HG02884 (cell line): Measurements from ENCODE around the gene PTRHD1.
"Not testable (repeated sequence)": the region's sequence is repeated elsewhere in the genome, so short reads cannot be mapped to it uniquely, and the experiment has no call there.

Source experiments
- ATAC-seq: cut with Tn5 transposase; IDR thresholded peaks from one replicate; pipeline ENCODE4 v1.9.1; 2021; ENCODE audit warnings: mild to moderate bottlenecking, moderate library complexity; ENCODE audit not compliant: unreplicated experiment

PTRHD1 gene, protein sequence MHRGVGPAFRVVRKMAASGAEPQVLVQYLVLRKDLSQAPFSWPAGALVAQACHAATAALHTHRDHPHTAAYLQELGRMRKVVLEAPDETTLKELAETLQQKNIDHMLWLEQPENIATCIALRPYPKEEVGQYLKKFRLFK

GRCh38 chr2:24792874-24793760 is at the start of gene PTRHD1, which contains the start of gene CENPO:
Gene PTRHD1 (minus strand): TSS chr2:24793391. CDS start chr2:24793377, 14 bp downstream.
Gene CENPO (plus strand): TSS chr2:24793425. CDS start chr2:24793920, 495 bp downstream.
- ATAC-seq = peak; percentile 92

DNA sequence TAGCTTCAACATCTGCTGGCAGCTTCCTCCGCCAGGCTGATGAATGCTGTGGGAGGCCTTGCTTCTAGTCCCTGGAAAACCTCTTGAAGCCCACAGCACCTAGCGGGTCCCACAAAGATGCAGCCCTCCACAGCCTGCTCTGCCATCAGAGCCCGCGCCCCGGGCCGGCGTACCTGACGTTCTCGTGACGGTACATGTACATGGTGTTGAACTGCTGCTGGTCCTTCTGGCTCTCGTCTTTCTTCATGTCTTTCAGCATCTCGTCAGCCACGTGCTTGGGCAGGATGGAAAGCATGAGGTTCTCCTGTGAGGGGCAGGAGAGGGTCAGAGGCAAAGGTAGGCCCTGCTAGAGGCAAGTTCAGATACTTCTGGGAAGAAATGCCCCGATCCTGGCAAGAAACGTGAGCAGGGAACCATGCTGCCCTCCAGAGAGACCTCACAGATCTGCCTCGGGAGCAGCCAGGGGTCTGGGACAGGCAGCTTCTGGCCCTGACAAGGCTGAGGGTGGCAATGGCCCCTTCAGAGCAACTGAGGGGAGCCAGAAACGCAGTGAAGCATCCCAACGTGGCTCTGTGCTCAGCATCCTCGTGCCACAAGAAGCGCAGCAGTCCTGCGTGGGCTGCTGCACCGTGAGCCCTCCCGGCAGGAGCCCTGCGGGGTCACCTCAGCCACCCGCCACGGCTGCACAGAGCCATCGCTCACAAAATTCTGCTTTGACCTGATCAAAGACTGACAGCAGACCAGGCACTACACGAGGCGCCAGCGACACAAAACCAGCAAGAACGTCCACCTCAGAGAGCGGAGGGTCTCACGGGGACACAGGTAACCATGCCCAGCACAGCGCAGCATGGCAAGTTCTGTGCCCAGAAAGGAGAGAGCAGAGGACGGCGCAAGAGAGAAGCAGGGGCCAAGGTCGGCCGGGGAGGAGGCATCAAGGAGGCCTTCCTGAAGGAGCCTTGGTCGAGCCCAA is 49.2 kb upstream of the PTRHD1 start:
- ATAC-seq = no peak

DNA sequence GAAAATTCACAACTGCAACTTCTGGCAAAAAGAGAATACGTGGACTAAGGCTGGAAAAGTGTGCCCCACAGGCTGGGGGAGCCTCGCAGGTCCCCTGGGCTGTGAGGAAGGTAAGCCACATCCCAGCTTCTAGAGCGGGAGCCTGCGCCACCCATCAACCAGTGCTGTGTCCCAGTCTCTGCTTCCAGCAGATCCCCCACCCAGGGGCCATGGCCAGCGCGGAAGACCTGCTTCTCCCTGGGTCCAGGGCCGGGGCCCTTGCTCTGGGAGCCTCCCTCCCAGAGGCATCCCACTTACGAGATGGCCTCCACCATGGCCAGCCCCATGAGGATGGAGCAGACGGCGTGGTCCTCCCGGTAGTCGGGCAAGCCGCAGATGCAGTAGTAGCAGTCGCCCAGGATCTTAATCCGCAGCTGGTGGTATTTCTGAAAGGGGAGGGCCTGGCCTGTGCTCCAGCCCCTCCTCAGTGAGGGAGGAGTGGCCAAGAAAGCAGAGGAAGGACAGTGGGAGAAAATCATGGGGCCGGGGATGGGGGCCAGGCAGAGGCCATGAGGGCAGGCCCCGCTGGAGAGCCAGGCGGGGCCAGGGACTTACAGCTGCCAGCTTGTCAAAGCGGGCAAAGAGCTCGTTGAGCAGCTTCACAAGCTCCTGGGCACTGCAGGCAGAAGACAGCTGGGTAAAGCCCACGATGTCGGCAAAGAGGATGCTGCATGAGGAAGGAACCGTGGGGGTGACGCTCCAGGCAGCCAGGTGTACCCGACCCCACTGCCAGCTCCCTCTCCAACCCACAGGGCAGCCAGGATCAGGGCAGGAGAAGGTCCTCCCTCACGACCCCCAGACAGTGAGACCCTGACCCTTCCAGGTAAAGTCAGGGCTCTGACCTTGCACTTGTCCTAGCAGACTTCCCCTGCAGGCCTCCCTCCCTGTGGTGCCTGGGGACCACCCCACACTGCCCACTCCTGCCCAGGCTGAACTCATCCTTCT is 48.1 kb upstream of the PTRHD1 start:
- no peak for ATAC-seq

GRCh38 chr2:24840164-24840869 is 47.1 kb upstream of the PTRHD1 start:
- no peak for ATAC-seq

DNA sequence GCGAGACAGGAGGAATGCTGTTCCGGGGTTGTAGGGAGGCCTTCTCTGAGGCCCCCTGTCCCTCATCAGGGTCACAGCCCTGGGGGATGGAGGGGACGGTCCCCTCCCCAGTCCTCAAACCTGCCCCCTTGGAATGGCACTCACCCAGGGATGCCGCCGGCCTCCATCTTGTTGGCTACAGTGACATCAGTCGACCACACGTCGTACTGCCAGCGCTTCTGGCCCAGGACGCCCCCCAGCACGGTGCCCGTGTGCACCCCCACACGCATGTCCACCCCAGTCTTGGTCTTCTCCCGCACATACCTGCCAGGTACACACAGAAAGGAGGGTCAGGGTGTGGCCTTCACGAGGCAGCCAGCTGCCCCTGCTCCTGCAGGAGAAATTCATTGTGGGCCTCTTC is 46.5 kb upstream of the PTRHD1 start:
- ATAC-seq = no peak

DNA sequence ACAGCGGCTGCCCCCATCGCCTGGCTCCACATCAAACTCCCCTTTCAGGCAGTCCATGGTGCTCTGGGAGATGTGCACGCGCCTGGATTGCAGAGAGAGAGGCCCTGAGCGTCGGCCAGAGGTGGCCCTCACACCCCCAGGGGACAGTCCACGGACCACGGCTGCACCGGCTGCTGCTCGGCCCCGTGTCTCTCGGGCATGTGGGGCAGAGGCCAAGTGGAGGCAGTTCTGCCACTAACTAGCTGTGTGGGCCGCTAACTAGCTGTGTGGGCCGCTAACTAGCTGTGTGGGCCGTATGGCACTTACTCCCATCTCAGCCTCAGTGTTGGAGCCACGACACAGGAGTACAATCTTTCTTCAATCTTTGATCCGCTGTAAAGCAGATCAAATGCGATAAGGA is 45.4 kb upstream of the PTRHD1 start:
- ATAC-seq = no peak

DNA sequence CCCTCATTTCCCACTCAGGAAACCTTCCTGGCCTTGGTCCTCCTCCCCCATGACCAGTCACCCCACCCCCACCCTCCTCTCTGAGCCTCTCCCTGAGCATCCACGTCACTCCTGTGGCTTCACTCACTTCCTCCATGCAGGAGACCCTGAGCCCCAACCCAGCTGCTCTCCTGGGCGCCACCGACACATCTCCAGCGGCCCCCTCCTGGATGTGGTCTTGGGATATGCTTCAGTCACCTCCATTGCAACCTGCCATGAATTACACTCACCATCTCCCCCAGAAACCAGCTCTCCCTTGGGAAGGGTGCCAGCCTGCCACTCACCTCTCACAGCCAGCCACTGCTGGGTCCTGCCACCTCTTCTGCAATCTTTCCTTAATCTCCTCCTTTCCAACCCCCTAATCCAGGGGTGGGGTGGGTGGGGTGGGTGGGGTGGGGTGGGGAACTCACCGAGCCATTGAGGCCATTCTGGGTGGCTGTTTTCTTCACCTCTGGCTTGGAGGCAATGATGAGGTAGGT is 44.9 kb upstream of the PTRHD1 start:
- no peak for ATAC-seq

- no peak for ATAC-seq
Observed at GRCh38 chr2:24836706-24837105, 43.5 kb upstream of the PTRHD1 start.

GRCh38 chr2:24836206-24836605 is 43.0 kb upstream of the PTRHD1 start:
- no peak for ATAC-seq

DNA sequence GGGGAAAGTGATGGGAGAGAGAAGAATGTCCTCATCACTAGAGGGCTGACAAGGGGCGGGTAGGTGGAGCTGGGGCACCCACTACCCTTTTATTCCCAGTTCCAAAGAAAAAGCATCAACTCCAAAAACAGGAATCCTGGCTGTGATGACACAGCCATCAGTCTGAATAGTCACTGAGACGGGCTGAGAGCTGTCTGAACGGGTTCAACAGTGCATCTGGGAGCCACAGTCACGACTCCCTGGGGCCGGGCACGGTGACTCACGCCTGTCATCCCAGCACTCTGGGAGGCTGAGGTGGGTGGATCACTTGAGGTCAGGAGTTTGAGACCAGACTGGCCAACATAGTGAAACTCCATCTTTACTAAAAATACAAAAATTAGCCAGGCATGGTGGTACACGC is 42.2 kb upstream of the PTRHD1 start:
- not testable (repeated sequence) for ATAC-seq

DNA sequence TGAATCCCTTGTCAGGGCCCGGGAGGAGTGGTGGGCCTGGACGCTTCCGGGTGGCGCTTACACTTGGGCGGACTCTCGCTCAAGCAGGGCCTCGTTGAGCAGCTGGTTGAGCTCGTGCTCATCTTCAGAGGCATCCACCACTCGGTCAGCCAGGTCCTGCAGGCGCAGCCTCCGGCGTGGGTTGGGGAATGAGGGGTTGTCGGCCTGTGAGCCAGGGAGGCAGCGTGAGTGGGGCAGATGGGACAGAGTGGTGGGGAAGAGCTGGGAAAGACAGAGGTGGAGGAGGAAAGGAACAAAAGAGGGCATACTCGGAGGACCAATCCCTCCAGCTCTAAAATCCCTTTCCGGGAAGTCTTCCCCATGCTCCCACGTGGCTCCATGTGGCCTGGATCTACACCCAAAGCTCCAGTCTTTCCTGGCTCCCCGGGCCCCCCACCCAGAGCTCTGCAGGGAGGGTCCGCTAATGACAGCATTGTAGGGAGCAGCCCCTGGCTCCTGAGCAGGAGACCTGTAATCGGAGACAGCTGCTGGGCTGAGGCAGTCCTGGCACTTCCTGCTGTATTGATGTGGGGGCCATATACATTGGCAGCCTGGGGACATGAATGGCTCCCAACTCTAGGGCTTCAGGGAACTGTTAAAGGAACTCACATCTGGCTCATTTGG is 41.7 kb upstream of the PTRHD1 start:
- ATAC-seq = no peak

- no peak for ATAC-seq
Observed at GRCh38 chr2:24833821-24834732, 40.9 kb upstream of the PTRHD1 start.

DNA sequence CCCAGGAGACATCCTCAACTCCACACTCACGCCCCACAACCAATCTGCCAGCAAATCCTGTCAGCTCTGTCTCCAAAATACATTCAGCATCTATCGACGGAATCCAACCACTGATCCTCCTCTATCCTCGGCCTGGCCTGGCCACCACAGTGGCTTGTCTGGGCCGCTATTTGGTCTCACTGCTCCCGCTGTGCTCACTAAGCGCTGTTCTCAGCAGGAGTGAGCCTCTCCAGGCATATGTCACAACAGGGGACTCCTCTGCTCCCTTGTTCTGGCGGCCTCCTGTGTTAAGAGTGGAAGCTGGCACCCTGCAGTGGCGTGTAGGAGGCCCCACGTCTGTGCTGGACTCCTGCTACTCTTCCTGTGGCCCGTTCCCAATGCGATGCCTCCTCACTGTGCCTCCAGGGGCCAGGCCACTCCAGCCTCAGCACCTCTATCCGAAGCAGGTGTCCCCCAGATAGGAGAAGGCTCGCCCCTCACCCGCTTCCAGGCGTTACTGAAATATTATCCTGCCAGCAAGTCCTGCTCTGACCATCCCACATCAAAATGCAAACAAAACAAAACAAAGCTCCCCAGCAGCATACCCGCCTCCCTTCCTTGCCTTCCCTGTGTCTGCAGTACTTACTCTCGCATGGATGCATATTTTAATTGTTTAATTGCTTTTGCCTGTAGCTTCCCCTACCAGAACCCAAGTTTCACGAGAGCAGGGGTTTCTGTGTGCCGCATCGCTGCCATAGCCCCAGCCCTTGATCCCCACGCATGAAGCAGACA is 39.9 kb upstream of the PTRHD1 start:
- no peak for ATAC-seq

GRCh38 chr2:24832521-24832920 is 39.3 kb upstream of the PTRHD1 start:
- no peak for ATAC-seq

GRCh38 chr2:24832073-24832461 is 38.9 kb upstream of the PTRHD1 start:
- no peak for ATAC-seq

GRCh38 chr2:24831221-24832072 is 38.3 kb upstream of the PTRHD1 start:
- no peak for ATAC-seq
